ENCODE measurements around the gene AOX1. TPM values are rescaled to one million over a fixed set of nuclear protein-coding genes. Genes with fewer than 3 reads are reported as not detected.

AOX1 gene
- total RNA-seq, 3 donors from 2014 or later, result 1.9 to 33.9 (median 17.8) TPM

GRCh38 chr2:200654823-200655222 lies 69.0 kb downstream of the AOX1 start:
- intact Hi-C loops (cut with DNase I, micrococcal nuclease), result no loop called here
- no peak for DNase-seq
- no peak for ATAC-seq
- no peak for TF ChIP-seq CTCF (IDR thresholded peaks at IDR 0.05)
- no peak overlapping the region for H3K4me3 ChIP-seq
- no peaks in the 10 kb centered on the region for H3K4me1 ChIP-seq (ENCODE audit: low read depth)
- H3K9me3 ChIP-seq, result no peaks in the 10 kb centered on the region
- no peaks in the 10 kb centered on the region for H3K36me3 ChIP-seq (ENCODE audit: low read depth)

- Histone ChIP-seq H3K9me3 (no peaks in the 10 kb centered on the region), H3K4me3 (no peak overlapping the region), H3K4me1 (ENCODE audit: low read depth) (no peaks in the 10 kb centered on the region), H3K36me3 (ENCODE audit: low read depth) (no peaks in the 10 kb centered on the region)
- intact Hi-C loops (cut with DNase I, micrococcal nuclease), result no loop called here
- no peak for ATAC-seq
- no peak for TF ChIP-seq CTCF (IDR thresholded peaks at IDR 0.05)
- DNase-seq, result no peak
These were observed 70.2 kb downstream of the AOX1 start for GRCh38 chr2:200655918-200656580.

- TF ChIP-seq CTCF (IDR thresholded peaks at IDR 0.05), result no peak
- no peaks in the 10 kb centered on the region for H3K36me3 ChIP-seq (ENCODE audit: low read depth)
- H3K4me1 ChIP-seq (ENCODE audit: low read depth), result no peaks in the 10 kb centered on the region
- H3K4me3 ChIP-seq, result no peak overlapping the region
- no peak for ATAC-seq
- no peaks in the 10 kb centered on the region for H3K9me3 ChIP-seq
- DNase-seq, result no peak
- intact Hi-C loops (cut with DNase I, micrococcal nuclease), result no loop called here
These were observed 72.6 kb downstream of the AOX1 start for GRCh38 chr2:200658278-200658864.

GRCh38 chr2:200659410-200659809 lies 73.6 kb downstream of the AOX1 start:
- DNase-seq (no peak), ATAC-seq (no peak)
- no peak overlapping the region for H3K4me3 ChIP-seq
- intact Hi-C loops (cut with DNase I, micrococcal nuclease), result no loop called here
- H3K4me1 ChIP-seq (ENCODE audit: low read depth), result no peaks in the 10 kb centered on the region
- no peaks in the 10 kb centered on the region for H3K36me3 ChIP-seq (ENCODE audit: low read depth)
- TF ChIP-seq CTCF (IDR thresholded peaks at IDR 0.05), result no peak
- no peaks in the 10 kb centered on the region for H3K9me3 ChIP-seq

GRCh38 chr2:200661477-200661876 lies 75.7 kb downstream of the AOX1 start:
- Histone ChIP-seq H3K4me3 (no peak overlapping the region), H3K9me3 (no peaks in the 10 kb centered on the region), H3K4me1 (ENCODE audit: low read depth) (no peaks in the 10 kb centered on the region), H3K36me3 (ENCODE audit: low read depth) (no peaks in the 10 kb centered on the region)
- ATAC-seq (peak; percentile 39), DNase-seq (no peak)
- intact Hi-C loops (cut with DNase I, micrococcal nuclease), result no loop called here
- no peak for TF ChIP-seq CTCF (IDR thresholded peaks at IDR 0.05)

Data from mucosa of descending colon (tissue), 3 donors.